ENCODE results near the gene MTUS2.
A peak's percentile ranks its signal among the peaks of the same experiment; 100 is the strongest.

Gene MTUS2

GRCh38 chr13:28830580-28830979 lies 10.4 kb downstream of the MTUS2 start:
- POLR2A ChIA-PET, result no interaction called here
- CTCF ChIA-PET, result no interaction called here
- H3K27me3 ChIP-seq (replicated peaks in 2 of 5; ENCODE audit: control insufficient read depth in 4 of 5, insufficient read depth in 5 of 5, low read length in 4 of 5), result no peaks in the 10 kb centered on the region
- H3K9me3 ChIP-seq (ENCODE audit: control extremely low read depth in 1 of 5, control insufficient read depth in 4 of 5, insufficient read depth in 2 of 5, low read depth in 1 of 5, low read length in 4 of 5), result peaks cover 4 to 20% (median 7%) of the 10 kb centered on the region in 5 experiments
- no peak overlapping the region for H3K27ac ChIP-seq (ENCODE audit: insufficient read depth in 1 of 2, low read depth in 1 of 2, low read length in 2 of 2, poor library complexity in 1 of 2, severe bottlenecking in 2 of 2)
- no peaks in the 10 kb centered on the region for H3K4me1 ChIP-seq (ENCODE audit: control extremely low read depth in 1 of 4, control insufficient read depth in 4 of 4, insufficient read depth in 4 of 4, low read length in 3 of 4)
- peaks cover 0 to 3% (median 0%) of the 10 kb centered on the region in 4 experiments for H3K36me3 ChIP-seq (ENCODE audit: control insufficient read depth in 4 of 4, insufficient read depth in 4 of 4, low read length in 3 of 4)
- DNase-seq, result peak in 2 of 3 donors; percentile 6 to 26
- no peak overlapping the region for H3K4me3 ChIP-seq (ENCODE audit: control insufficient read depth in 1 of 7, extremely low read depth in 1 of 7, insufficient read depth in 4 of 7, low read depth in 2 of 7, low read length in 6 of 7)

DNA sequence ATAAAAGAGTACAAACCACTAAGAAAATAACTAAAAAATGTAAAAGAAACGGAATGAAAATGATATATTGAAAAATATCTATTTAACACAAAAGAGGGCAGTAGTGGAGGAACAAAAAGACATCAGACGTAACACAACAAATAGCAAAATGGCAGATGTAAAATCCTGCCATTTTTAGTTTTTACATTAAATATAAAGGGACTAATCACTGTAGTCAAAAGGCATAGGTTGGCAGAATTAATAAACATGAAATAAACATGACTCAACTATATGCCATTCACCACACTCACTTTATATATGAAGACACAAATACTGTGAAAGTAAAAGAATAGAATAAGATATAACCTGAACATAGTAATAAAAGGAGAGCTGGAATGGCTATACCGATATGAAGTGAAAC lies 11.0 kb downstream of the MTUS2 start:
- H3K4me3 ChIP-seq (ENCODE audit: control insufficient read depth in 1 of 7, extremely low read depth in 1 of 7, insufficient read depth in 4 of 7, low read depth in 2 of 7, low read length in 6 of 7), result no peak overlapping the region
- no CpG with 5 or more reads among the region's 3 CpGs for WGBS (ENCODE audit: insufficient coverage)
- ChIA-PET CTCF (no interaction called here), POLR2A (no interaction called here)
- H3K36me3 ChIP-seq (ENCODE audit: control insufficient read depth in 4 of 4, insufficient read depth in 4 of 4, low read length in 3 of 4), result peaks cover 0 to 3% (median 0%) of the 10 kb centered on the region in 4 experiments
- H3K27me3 ChIP-seq (replicated peaks in 2 of 5; ENCODE audit: control insufficient read depth in 4 of 5, insufficient read depth in 5 of 5, low read length in 4 of 5), result peaks cover 0 to under 1% (median 0%) of the 10 kb centered on the region in 5 experiments
- no peak for DNase-seq
- peaks cover 4 to 20% (median 7%) of the 10 kb centered on the region in 5 experiments for H3K9me3 ChIP-seq (ENCODE audit: control extremely low read depth in 1 of 5, control insufficient read depth in 4 of 5, insufficient read depth in 2 of 5, low read depth in 1 of 5, low read length in 4 of 5)
- H3K4me1 ChIP-seq (ENCODE audit: control extremely low read depth in 1 of 4, control insufficient read depth in 4 of 4, insufficient read depth in 4 of 4, low read length in 3 of 4), result no peaks in the 10 kb centered on the region
- no peak overlapping the region for H3K27ac ChIP-seq (ENCODE audit: insufficient read depth in 1 of 2, low read depth in 1 of 2, low read length in 2 of 2, poor library complexity in 1 of 2, severe bottlenecking in 2 of 2)

GRCh38 chr13:28837111-28837510 lies 17.0 kb downstream of the MTUS2 start:
- 94% methylated on average over 5 of the region's 5 CpGs for WGBS (ENCODE audit: insufficient coverage)
- Histone ChIP-seq H3K4me3 (ENCODE audit: control insufficient read depth in 1 of 7, extremely low read depth in 1 of 7, insufficient read depth in 4 of 7, low read depth in 2 of 7, low read length in 6 of 7) (no peak overlapping the region), H3K27ac (ENCODE audit: insufficient read depth in 1 of 2, low read depth in 1 of 2, low read length in 2 of 2, poor library complexity in 1 of 2, severe bottlenecking in 2 of 2) (no peak overlapping the region), H3K27me3 (replicated peaks in 2 of 5; ENCODE audit: control insufficient read depth in 4 of 5, insufficient read depth in 5 of 5, low read length in 4 of 5) (peaks cover 0 to 5% (median 0%) of the 10 kb centered on the region in 5 experiments), H3K9me3 (ENCODE audit: control extremely low read depth in 1 of 5, control insufficient read depth in 4 of 5, insufficient read depth in 2 of 5, low read depth in 1 of 5, low read length in 4 of 5) (peaks cover 0 to 1% (median 0%) of the 10 kb centered on the region in 5 experiments), H3K36me3 (ENCODE audit: control insufficient read depth in 4 of 4, insufficient read depth in 4 of 4, low read length in 3 of 4) (no peaks in the 10 kb centered on the region), H3K4me1 (ENCODE audit: control extremely low read depth in 1 of 4, control insufficient read depth in 4 of 4, insufficient read depth in 4 of 4, low read length in 3 of 4) (no peaks in the 10 kb centered on the region)
- ChIA-PET POLR2A (no interaction called here), CTCF (no interaction called here)
- DNase-seq, result no peak

DNA sequence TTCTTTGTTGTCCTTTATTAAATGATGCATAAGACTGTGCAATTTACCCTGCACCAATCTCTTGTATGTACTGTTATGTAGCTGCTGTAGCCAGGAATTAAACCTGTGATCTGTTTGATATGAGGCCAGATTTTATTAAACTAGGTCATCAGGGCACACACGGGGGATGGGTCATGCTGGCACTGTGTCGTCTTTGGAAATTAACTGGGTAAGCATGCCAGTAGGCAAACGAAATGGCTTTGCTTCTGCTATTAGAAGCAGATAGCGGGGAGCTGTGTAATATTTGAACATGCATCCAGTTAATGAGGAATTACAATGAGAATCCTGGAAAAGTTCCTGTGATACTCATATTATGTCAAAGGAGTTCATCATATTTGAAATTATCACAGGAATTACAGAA lies 23.5 kb downstream of the MTUS2 start:
- Histone ChIP-seq H3K4me1 (ENCODE audit: control extremely low read depth in 1 of 4, control insufficient read depth in 4 of 4, insufficient read depth in 4 of 4, low read length in 3 of 4) (no peaks in the 10 kb centered on the region), H3K9me3 (ENCODE audit: control extremely low read depth in 1 of 5, control insufficient read depth in 4 of 5, insufficient read depth in 2 of 5, low read depth in 1 of 5, low read length in 4 of 5) (no peaks in the 10 kb centered on the region), H3K4me3 (ENCODE audit: control insufficient read depth in 1 of 7, extremely low read depth in 1 of 7, insufficient read depth in 4 of 7, low read depth in 2 of 7, low read length in 6 of 7) (no peak overlapping the region), H3K27ac (ENCODE audit: insufficient read depth in 1 of 2, low read depth in 1 of 2, low read length in 2 of 2, poor library complexity in 1 of 2, severe bottlenecking in 2 of 2) (no peak overlapping the region), H3K36me3 (ENCODE audit: control insufficient read depth in 4 of 4, insufficient read depth in 4 of 4, low read length in 3 of 4) (no peaks in the 10 kb centered on the region), H3K27me3 (replicated peaks in 2 of 5; ENCODE audit: control insufficient read depth in 4 of 5, insufficient read depth in 5 of 5, low read length in 4 of 5) (peaks cover 0 to 4% (median 0%) of the 10 kb centered on the region in 5 experiments)
- CTCF ChIA-PET, result no interaction called here
- DNase-seq, result no peak
- POLR2A ChIA-PET, result no interaction called here
- 90% methylated on average over 3 of the region's 4 CpGs for WGBS (ENCODE audit: insufficient coverage)

DNA sequence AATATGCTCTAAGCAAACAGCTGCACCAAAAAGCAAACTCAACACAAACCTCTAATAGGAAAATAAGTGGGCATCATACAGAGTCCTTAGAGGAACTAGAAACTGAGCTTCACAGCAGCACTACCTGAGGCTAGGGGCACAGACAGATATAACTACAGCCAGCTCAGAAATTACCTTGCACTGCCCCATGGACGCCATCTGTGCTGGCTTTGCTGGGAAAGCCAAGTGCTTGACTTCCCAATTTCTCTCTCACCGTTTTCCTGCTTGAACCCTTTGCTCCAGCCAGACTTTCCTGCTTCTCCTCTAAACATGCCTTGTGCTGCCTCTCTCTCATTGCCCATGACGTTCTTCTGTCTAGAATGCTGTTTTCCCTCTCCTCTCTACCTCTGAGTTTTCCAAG lies 29.3 kb downstream of the MTUS2 start:
- no peak overlapping the region for H3K4me3 ChIP-seq (ENCODE audit: control insufficient read depth in 1 of 7, extremely low read depth in 1 of 7, insufficient read depth in 4 of 7, low read depth in 2 of 7, low read length in 6 of 7)
- no peak overlapping the region for H3K27ac ChIP-seq (ENCODE audit: insufficient read depth in 1 of 2, low read depth in 1 of 2, low read length in 2 of 2, poor library complexity in 1 of 2, severe bottlenecking in 2 of 2)
- no peaks in the 10 kb centered on the region for H3K36me3 ChIP-seq (ENCODE audit: control insufficient read depth in 4 of 4, insufficient read depth in 4 of 4, low read length in 3 of 4)
- no peaks in the 10 kb centered on the region for H3K4me1 ChIP-seq (ENCODE audit: control extremely low read depth in 1 of 4, control insufficient read depth in 4 of 4, insufficient read depth in 4 of 4, low read length in 3 of 4)
- H3K27me3 ChIP-seq (replicated peaks in 2 of 5; ENCODE audit: control insufficient read depth in 4 of 5, insufficient read depth in 5 of 5, low read length in 4 of 5), result peaks cover 0 to 4% (median 2%) of the 10 kb centered on the region in 5 experiments
- H3K9me3 ChIP-seq (ENCODE audit: control extremely low read depth in 1 of 5, control insufficient read depth in 4 of 5, insufficient read depth in 2 of 5, low read depth in 1 of 5, low read length in 4 of 5), result no peaks in the 10 kb centered on the region
- WGBS (ENCODE audit: insufficient coverage), result 87% methylated on average over 3 of the region's 3 CpGs
- DNase-seq, result no peak
- ChIA-PET POLR2A (no interaction called here), CTCF (no interaction called here)

DNA sequence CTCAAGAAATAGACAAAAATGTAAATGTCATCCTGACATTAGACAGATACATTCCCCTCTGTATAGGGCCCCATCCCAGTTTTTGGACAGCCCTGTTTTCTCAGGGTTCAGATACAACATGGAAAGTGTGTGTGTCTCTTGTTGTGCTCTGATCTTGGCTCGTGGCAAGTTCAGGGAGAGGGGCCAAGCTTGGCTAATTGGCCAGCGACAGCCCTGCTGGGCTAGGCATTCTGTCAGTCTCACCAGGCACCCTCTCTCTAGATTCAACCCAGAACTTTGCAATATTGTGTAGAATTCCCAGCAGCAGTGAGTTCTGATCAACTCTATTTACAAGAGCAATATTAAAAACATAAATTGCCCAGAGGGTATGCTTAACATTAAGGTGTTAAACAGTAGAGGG lies 30.1 kb downstream of the MTUS2 start:
- no peak overlapping the region for H3K4me3 ChIP-seq (ENCODE audit: control insufficient read depth in 1 of 7, extremely low read depth in 1 of 7, insufficient read depth in 4 of 7, low read depth in 2 of 7, low read length in 6 of 7)
- no peaks in the 10 kb centered on the region for H3K9me3 ChIP-seq (ENCODE audit: control extremely low read depth in 1 of 5, control insufficient read depth in 4 of 5, insufficient read depth in 2 of 5, low read depth in 1 of 5, low read length in 4 of 5)
- no peaks in the 10 kb centered on the region for H3K36me3 ChIP-seq (ENCODE audit: control insufficient read depth in 4 of 4, insufficient read depth in 4 of 4, low read length in 3 of 4)
- POLR2A ChIA-PET, result no interaction called here
- H3K27me3 ChIP-seq (replicated peaks in 2 of 5; ENCODE audit: control insufficient read depth in 4 of 5, insufficient read depth in 5 of 5, low read length in 4 of 5), result peaks cover 0 to 4% (median 2%) of the 10 kb centered on the region in 5 experiments
- no peaks in the 10 kb centered on the region for H3K4me1 ChIP-seq (ENCODE audit: control extremely low read depth in 1 of 4, control insufficient read depth in 4 of 4, insufficient read depth in 4 of 4, low read length in 3 of 4)
- DNase-seq, result no peak
- WGBS (ENCODE audit: insufficient coverage), result 80% methylated on average over 1 of the region's 2 CpGs
- H3K27ac ChIP-seq (ENCODE audit: insufficient read depth in 1 of 2, low read depth in 1 of 2, low read length in 2 of 2, poor library complexity in 1 of 2, severe bottlenecking in 2 of 2), result no peak overlapping the region
- CTCF ChIA-PET, result no interaction called here

DNA sequence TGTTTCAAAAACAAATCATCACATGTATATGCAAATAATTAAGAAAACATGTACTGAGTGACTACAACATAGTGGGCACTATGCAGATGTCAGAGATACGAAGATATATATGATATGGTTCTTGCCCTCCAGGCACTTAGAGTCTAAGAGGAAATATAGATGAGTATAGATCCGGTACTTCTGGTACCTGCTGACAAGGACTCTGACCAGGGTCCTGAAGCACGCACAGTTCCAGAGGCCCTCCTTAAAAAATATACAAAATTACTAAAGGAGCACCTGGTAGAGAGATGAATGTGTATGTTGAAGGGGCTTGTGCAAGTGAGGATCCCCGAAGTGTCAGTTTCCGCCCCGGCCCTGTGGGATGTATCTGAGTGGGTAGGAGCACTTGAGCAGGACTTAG lies 31.3 kb downstream of the MTUS2 start:
- WGBS (ENCODE audit: insufficient coverage), result 93% methylated on average over 3 of the region's 6 CpGs
- CTCF ChIA-PET, result no interaction called here
- no peak for DNase-seq
- no peaks in the 10 kb centered on the region for H3K4me1 ChIP-seq (ENCODE audit: control extremely low read depth in 1 of 4, control insufficient read depth in 4 of 4, insufficient read depth in 4 of 4, low read length in 3 of 4)
- POLR2A ChIA-PET, result no interaction called here
- no peaks in the 10 kb centered on the region for H3K36me3 ChIP-seq (ENCODE audit: control insufficient read depth in 4 of 4, insufficient read depth in 4 of 4, low read length in 3 of 4)
- no peaks in the 10 kb centered on the region for H3K9me3 ChIP-seq (ENCODE audit: control extremely low read depth in 1 of 5, control insufficient read depth in 4 of 5, insufficient read depth in 2 of 5, low read depth in 1 of 5, low read length in 4 of 5)
- H3K27ac ChIP-seq (ENCODE audit: insufficient read depth in 1 of 2, low read depth in 1 of 2, low read length in 2 of 2, poor library complexity in 1 of 2, severe bottlenecking in 2 of 2), result no peak overlapping the region
- H3K27me3 ChIP-seq (replicated peaks in 2 of 5; ENCODE audit: control insufficient read depth in 4 of 5, insufficient read depth in 5 of 5, low read length in 4 of 5), result peaks cover 0 to 4% (median 2%) of the 10 kb centered on the region in 5 experiments
- H3K4me3 ChIP-seq (ENCODE audit: control insufficient read depth in 1 of 7, extremely low read depth in 1 of 7, insufficient read depth in 4 of 7, low read depth in 2 of 7, low read length in 6 of 7), result no peak overlapping the region

Data from common myeloid progenitor, CD34-positive (primary cell).